HEK293 (cell line): ENCODE results near the gene FXYD3.
A peak's percentile ranks its signal among the peaks of the same experiment; 100 is the strongest.

ENCODE experiments used
- EGR2 ChIP-seq: fragments of 450-650 bp; formaldehyde crosslinking; IDR thresholded peaks from 2 replicates; pipeline ENCODE4 v1.5.1; 2016; ENCODE audit warnings: low read depth, missing biosample characterization, missing genetic modification characterization
- INSM2 ChIP-seq: fragments of 450-650 bp; formaldehyde crosslinking; IDR thresholded peaks from 2 replicates; pipeline ENCODE4 v1.5.1; 2016; ENCODE audit warnings: missing biosample characterization, missing genetic modification characterization
- KLF16 ChIP-seq: fragments of 450-650 bp; formaldehyde crosslinking; IDR thresholded peaks from 2 replicates; pipeline ENCODE4 v1.5.1; 2017; ENCODE audit warnings: missing biosample characterization, missing genetic modification characterization
- KLF17 ChIP-seq: fragments of 450-650 bp; formaldehyde crosslinking; IDR thresholded peaks from 2 replicates; pipeline ENCODE4 v1.5.1; 2016; ENCODE audit warnings: missing biosample characterization, missing genetic modification characterization
- SETDB1 ChIP-seq: IDR thresholded peaks from one replicate; pipeline ENCODE4 v1.6.1; 2017; ENCODE audit warnings: mild to moderate bottlenecking, low read length, moderate library complexity, mixed read lengths; ENCODE audit not compliant: insufficient read length
- SP2 ChIP-seq: fragments of 450-650 bp; formaldehyde crosslinking; IDR thresholded peaks from 2 replicates; pipeline ENCODE4 v1.5.1; 2016; ENCODE audit warnings: missing biosample characterization, missing genetic modification characterization
- TSHZ1 ChIP-seq: fragments of 450-650 bp; formaldehyde crosslinking; IDR thresholded peaks from 2 replicates; pipeline ENCODE4 v1.5.1; 2016; ENCODE audit warnings: missing biosample characterization, missing genetic modification characterization, borderline replicate concordance
- YY1 ChIP-seq: fragments of 450-650 bp; formaldehyde crosslinking; IDR thresholded peaks from 2 replicates; pipeline ENCODE4 v1.5.1; 2018; ENCODE audit warnings: missing biosample characterization, missing genetic modification characterization
- ZBTB8A ChIP-seq: fragments of 450-650 bp; formaldehyde crosslinking; IDR thresholded peaks from 2 replicates; pipeline ENCODE4 v1.5.1; 2016; ENCODE audit warnings: missing biosample characterization, missing genetic modification characterization
- ZNF10 ChIP-seq: fragments of 450-650 bp; formaldehyde crosslinking; IDR thresholded peaks from 2 replicates; pipeline ENCODE4 v1.5.1; 2017; ENCODE audit warnings: missing biosample characterization, missing genetic modification characterization
- ZNF138 ChIP-seq: fragments of 450-650 bp; formaldehyde crosslinking; IDR thresholded peaks from 2 replicates; pipeline ENCODE4 v1.5.1; 2016; ENCODE audit warnings: missing biosample characterization, missing genetic modification characterization, borderline replicate concordance
- ZNF140 ChIP-seq: fragments of 450-650 bp; formaldehyde crosslinking; IDR thresholded peaks from 2 replicates; pipeline ENCODE4 v1.5.1; 2016; ENCODE audit warnings: missing biosample characterization, missing genetic modification characterization
- ZNF184 ChIP-seq: fragments of 450-650 bp; IDR thresholded peaks from 2 replicates; pipeline ENCODE4 v1.5.1; 2018; ENCODE audit warnings: missing biosample characterization, mild to moderate bottlenecking, missing genetic modification characterization
- ZNF19 ChIP-seq: fragments of 450-650 bp; formaldehyde crosslinking; IDR thresholded peaks from 2 replicates; pipeline ENCODE4; 2016; ENCODE audit warnings: missing biosample characterization, missing genetic modification characterization, low read depth
- ZNF202 ChIP-seq: fragments of 450-650 bp; formaldehyde crosslinking; IDR thresholded peaks from 2 replicates; pipeline ENCODE4 v1.5.1; 2016; ENCODE audit warnings: missing biosample characterization, missing genetic modification characterization, borderline replicate concordance
- ZNF292 ChIP-seq: fragments of 450-650 bp; formaldehyde crosslinking; IDR thresholded peaks from 2 replicates; pipeline ENCODE4 v1.5.1; 2016; ENCODE audit warnings: low read depth, missing biosample characterization, missing genetic modification characterization, borderline replicate concordance
- ZNF398 ChIP-seq: fragments of 450-650 bp; formaldehyde crosslinking; IDR thresholded peaks from 2 replicates; pipeline ENCODE4 v1.5.1; 2017; ENCODE audit warnings: missing biosample characterization, missing genetic modification characterization
- ZNF449 ChIP-seq: fragments of 450-650 bp; formaldehyde crosslinking; IDR thresholded peaks from 2 replicates; pipeline ENCODE4 v1.5.1; 2017; ENCODE audit warnings: missing biosample characterization, mild to moderate bottlenecking, missing genetic modification characterization, moderate library complexity
- ZNF48 ChIP-seq: fragments of 450-650 bp; formaldehyde crosslinking; IDR thresholded peaks from 2 replicates; pipeline ENCODE4 v1.5.1; 2016; ENCODE audit warnings: missing biosample characterization, missing genetic modification characterization
- ZNF518A ChIP-seq: fragments of 450-650 bp; formaldehyde crosslinking; conservative IDR thresholded peaks from 2 replicates; pipeline ENCODE4 v1.5.1; 2016; ENCODE audit warnings: low read depth, missing biosample characterization, missing genetic modification characterization
- ZNF548 ChIP-seq: fragments of 450-650 bp; formaldehyde crosslinking; IDR thresholded peaks from 2 replicates; pipeline ENCODE4 v1.5.1; 2016; ENCODE audit warnings: missing biosample characterization, missing genetic modification characterization
- ZNF600 ChIP-seq: fragments of 450-650 bp; formaldehyde crosslinking; IDR thresholded peaks from 2 replicates; pipeline ENCODE4 v1.5.1; 2016; ENCODE audit warnings: missing biosample characterization, missing genetic modification characterization
- ZNF701 ChIP-seq: fragments of 450-650 bp; formaldehyde crosslinking; IDR thresholded peaks from 2 replicates; pipeline ENCODE4 v1.5.1; 2016; ENCODE audit warnings: missing biosample characterization, missing genetic modification characterization
- ZNF747 ChIP-seq: fragments of 450-650 bp; formaldehyde crosslinking; IDR thresholded peaks from 2 replicates; pipeline ENCODE4 v1.5.1; 2016; ENCODE audit warnings: missing biosample characterization, missing genetic modification characterization
- ZNF777 ChIP-seq: fragments of 450-650 bp; formaldehyde crosslinking; IDR thresholded peaks from 2 replicates; pipeline ENCODE4 v1.5.1; 2017; ENCODE audit warnings: missing biosample characterization, missing genetic modification characterization, borderline replicate concordance

FXYD3 gene

GRCh38 chr19:35142606-35143230 lies 27.1 kb downstream of the FXYD3 start (continued):
- TF ChIP-seq ZNF518A (tag by site-specific recombination) (no peak), ZNF140 (tag by site-specific recombination) (no peak), ZNF10 (tag by site-specific recombination) (no peak), ZNF449 (tag by site-specific recombination) (no peak), TSHZ1 (tag by site-specific recombination) (peak; percentile 7; the same call in 1 of the 2 replicates), ZNF600 (tag by site-specific recombination) (peak; percentile 65), ZNF398 (peak; percentile 87), ZNF184 (tag by site-specific recombination) (no peak), ZNF701 (tag by site-specific recombination) (no peak; the same call in 1 of the 2 replicates), SP2 (tag by site-specific recombination) (peak; percentile 88), ZNF138 (tag by site-specific recombination) (no peak), ZBTB8A (peak; percentile 67), KLF16 (tag by site-specific recombination) (peak; percentile 73; the same call in 1 of the 2 replicates), ZNF777 (tag by site-specific recombination) (no peak), ZNF747 (tag by site-specific recombination) (no peak), ZNF548 (tag by site-specific recombination) (no peak), ZNF292 (tag by site-specific recombination) (no peak), SETDB1 (no peak), ZNF19 (tag by site-specific recombination) (no peak), KLF17 (tag by site-specific recombination) (peak; percentile 75; the same call in 1 of the 2 replicates), ZNF48 (no peak), INSM2 (tag by site-specific recombination) (peak; percentile 80), YY1 (tag by site-specific recombination) (no peak), ZNF202 (tag by site-specific recombination) (no peak), EGR2 (tag by site-specific recombination) (peak; percentile 94)
